Measurements from ENCODE around the gene WDR59.
"Not testable (repeated sequence)": the region's sequence is repeated elsewhere in the genome, so short reads cannot be mapped to it uniquely, and the experiment has no call there.

Gene WDR59

GRCh38 chr16:74867281-74867849 lies 117.6 kb downstream of the WDR59 start:
- in situ Hi-C loops (cut with HindIII; ENCODE audit: low sequenced_read_pairs) = no loop called here

- in situ Hi-C loops (cut with HindIII; ENCODE audit: low sequenced_read_pairs) = no loop called here
These were observed 118.9 kb downstream of the WDR59 start for GRCh38 chr16:74865922-74866598.

GRCh38 chr16:74862743-74863244 lies 122.1 kb downstream of the WDR59 start:
- in situ Hi-C loops (cut with HindIII; ENCODE audit: low sequenced_read_pairs) = no loop called here

- in situ Hi-C loops (cut with HindIII; ENCODE audit: low sequenced_read_pairs) = no loop called here
These were observed 132.4 kb downstream of the WDR59 start for GRCh38 chr16:74852500-74852875.

- in situ Hi-C loops (cut with HindIII; ENCODE audit: low sequenced_read_pairs) = no loop called here
These were observed 134.9 kb downstream of the WDR59 start for GRCh38 chr16:74850027-74850426.

GRCh38 chr16:74847202-74847601 lies 137.7 kb downstream of the WDR59 start:
- in situ Hi-C loops (cut with HindIII; ENCODE audit: low sequenced_read_pairs) = no loop called here

GRCh38 chr16:74846714-74847113 lies 138.2 kb downstream of the WDR59 start:
- in situ Hi-C loops (cut with HindIII; ENCODE audit: low sequenced_read_pairs) = no loop called here

- in situ Hi-C loops (cut with HindIII; ENCODE audit: low sequenced_read_pairs) = no loop called here
These were observed 140.6 kb downstream of the WDR59 start for GRCh38 chr16:74844041-74844980.

- in situ Hi-C loops (cut with HindIII; ENCODE audit: low sequenced_read_pairs) = not testable (repeated sequence)
These were observed 141.4 kb downstream of the WDR59 start for GRCh38 chr16:74843381-74844035.

GRCh38 chr16:74842413-74842812 lies 142.5 kb downstream of the WDR59 start:
- in situ Hi-C loops (cut with HindIII; ENCODE audit: low sequenced_read_pairs) = no loop called here

- in situ Hi-C loops (cut with HindIII; ENCODE audit: low sequenced_read_pairs) = no loop called here
These were observed 143.0 kb downstream of the WDR59 start for GRCh38 chr16:74841904-74842303.

GRCh38 chr16:74841469-74841868 lies 143.5 kb downstream of the WDR59 start:
- in situ Hi-C loops (cut with HindIII; ENCODE audit: low sequenced_read_pairs) = no loop called here

- in situ Hi-C loops (cut with HindIII; ENCODE audit: low sequenced_read_pairs) = no loop called here
These were observed 147.9 kb downstream of the WDR59 start for GRCh38 chr16:74837056-74837455.

GRCh38 chr16:74836111-74836671 lies 148.7 kb downstream of the WDR59 start:
- in situ Hi-C loops (cut with HindIII; ENCODE audit: low sequenced_read_pairs) = no loop called here

GRCh38 chr16:74832228-74832627 lies 152.7 kb downstream of the WDR59 start:
- in situ Hi-C loops (cut with HindIII; ENCODE audit: low sequenced_read_pairs) = no loop called here

- in situ Hi-C loops (cut with HindIII; ENCODE audit: low sequenced_read_pairs) = no loop called here
These were observed 153.5 kb downstream of the WDR59 start for GRCh38 chr16:74831467-74831866.

GRCh38 chr16:74830648-74831047 lies 154.3 kb downstream of the WDR59 start:
- in situ Hi-C loops (cut with HindIII; ENCODE audit: low sequenced_read_pairs) = no loop called here

GRCh38 chr16:74829637-74830036 lies 155.3 kb downstream of the WDR59 start:
- in situ Hi-C loops (cut with HindIII; ENCODE audit: low sequenced_read_pairs) = loop anchor here (10.0 kb wide), 1 partner anchor 135 kb away; no protein-coding TSS in a partner anchor

- in situ Hi-C loops (cut with HindIII; ENCODE audit: low sequenced_read_pairs) = loop anchor here (10.0 kb wide), 1 partner anchor 131 kb away; no protein-coding TSS in a partner anchor
These were observed 159.0 kb downstream of the WDR59 start for GRCh38 chr16:74825941-74826340.

- in situ Hi-C loops (cut with HindIII; ENCODE audit: low sequenced_read_pairs) = loop anchor here (10.0 kb wide), 1 partner anchor 130 kb away; no protein-coding TSS in a partner anchor
These were observed 159.9 kb downstream of the WDR59 start for GRCh38 chr16:74825016-74825415.

Measured in DLD1 (cell line).